Measurements from ENCODE around the gene SFRP5. TPM values are rescaled to one million over a fixed set of nuclear protein-coding genes. Genes with fewer than 3 reads are reported as not detected.
A peak's percentile ranks its signal among the peaks of the same experiment; 100 is the strongest.

Gene SFRP5
- total RNA-seq, 4 donors from 2014 or later = 11.9 to 34.4 (median 18.2) TPM

GRCh38 chr10:97771055-97771891 is 526 bp downstream of the SFRP5 start:
- Histone ChIP-seq H3K9me3 (no peaks in the 10 kb centered on the region), H3K27me3 (peaks cover 76% of the 10 kb centered on the region), H3K36me3 (no peaks in the 10 kb centered on the region), H3K4me3 (peak overlapping the region in 1 of 2 donors; percentile 41), H3K4me1 (peaks cover 0 to 16% (median 0%) of the 10 kb centered on the region in 3 donors), H3K27ac (peak overlapping the region in 1 of 4 donors; percentile 19)
- no peak for ATAC-seq
- WGBS, 2 donors (ENCODE audit: low coverage in 1 of 2) = 1 to 3% methylated on average over 12 to 17 of the region's 90 CpGs
- TF ChIP-seq POLR2AphosphoS5 (IDR thresholded peaks at IDR 0.05) (no peak), POLR2A (IDR thresholded peaks at IDR 0.05) (no peak), EP300 (IDR thresholded peaks at IDR 0.05) (no peak), CTCF (IDR thresholded peaks at IDR 0.05) (no peak)

GRCh38 chr10:97770255-97770654 is 1.5 kb downstream of the SFRP5 start:
- Histone ChIP-seq H3K4me3 (peak overlapping the region in 1 of 2 donors; percentile 41), H3K27ac (no peak overlapping the region), H3K9me3 (no peaks in the 10 kb centered on the region), H3K27me3 (peaks cover 75% of the 10 kb centered on the region), H3K4me1 (peaks cover 0 to 16% (median 0%) of the 10 kb centered on the region in 3 donors), H3K36me3 (no peaks in the 10 kb centered on the region)
- no peak for ATAC-seq
- TF ChIP-seq EP300 (IDR thresholded peaks at IDR 0.05) (no peak), POLR2AphosphoS5 (IDR thresholded peaks at IDR 0.05) (no peak), CTCF (IDR thresholded peaks at IDR 0.05) (no peak), POLR2A (IDR thresholded peaks at IDR 0.05) (no peak)
- WGBS, 2 donors (ENCODE audit: low coverage in 1 of 2) = 66% methylated on average over 2 of the region's 5 CpGs; no CpG with 5 or more reads in 1 of the 2 donors

- 44 to 89% methylated on average over 3 to 5 of the region's 9 CpGs for WGBS, 2 donors (ENCODE audit: low coverage in 1 of 2)
- TF ChIP-seq EP300 (IDR thresholded peaks at IDR 0.05) (no peak), POLR2A (IDR thresholded peaks at IDR 0.05) (no peak), CTCF (IDR thresholded peaks at IDR 0.05) (no peak), POLR2AphosphoS5 (IDR thresholded peaks at IDR 0.05) (no peak)
- H3K4me1 ChIP-seq = peaks cover 0 to 16% (median 0%) of the 10 kb centered on the region in 3 donors
- no peak overlapping the region for H3K27ac ChIP-seq
- H3K36me3 ChIP-seq = no peaks in the 10 kb centered on the region
- no peak overlapping the region for H3K4me3 ChIP-seq
- H3K9me3 ChIP-seq = no peaks in the 10 kb centered on the region
- no peak for ATAC-seq
- peaks cover 66% of the 10 kb centered on the region for H3K27me3 ChIP-seq
Measured at GRCh38 chr10:97768322-97769315, 3.2 kb downstream of the SFRP5 start.

- peaks cover 53% of the 10 kb centered on the region for H3K27me3 ChIP-seq
- no peak for TF ChIP-seq CTCF (IDR thresholded peaks at IDR 0.05)
- TF ChIP-seq EP300 (IDR thresholded peaks at IDR 0.05) = no peak
- TF ChIP-seq POLR2AphosphoS5 (IDR thresholded peaks at IDR 0.05) = no peak
- TF ChIP-seq POLR2A (IDR thresholded peaks at IDR 0.05) = no peak
- H3K36me3 ChIP-seq = peaks cover 0 to 8% of the 10 kb centered on the region in 2 donors
- 81 to 100% methylated on average over 3 to 5 of the region's 22 CpGs for WGBS, 2 donors (ENCODE audit: low coverage in 1 of 2)
- ATAC-seq = no peak
- H3K4me1 ChIP-seq = peaks cover 0 to 16% (median 0%) of the 10 kb centered on the region in 3 donors
- no peak overlapping the region for H3K4me3 ChIP-seq
- no peaks in the 10 kb centered on the region for H3K9me3 ChIP-seq
- H3K27ac ChIP-seq = no peak overlapping the region
Measured at GRCh38 chr10:97766996-97767924, 4.5 kb downstream of the SFRP5 start.

All from gastroesophageal sphincter (tissue), 4 donors.